Measurements from ENCODE around the gene HMX1. TPM values are rescaled to one million over a fixed set of nuclear protein-coding genes. Genes with fewer than 3 reads are reported as not detected.

The HMX1 gene
- total and polyA plus RNA-seq, 10 of the 15 experiments (the other 5 are each of a cell fraction or from before 2014, with no cell fraction given) = not detected

DNA sequence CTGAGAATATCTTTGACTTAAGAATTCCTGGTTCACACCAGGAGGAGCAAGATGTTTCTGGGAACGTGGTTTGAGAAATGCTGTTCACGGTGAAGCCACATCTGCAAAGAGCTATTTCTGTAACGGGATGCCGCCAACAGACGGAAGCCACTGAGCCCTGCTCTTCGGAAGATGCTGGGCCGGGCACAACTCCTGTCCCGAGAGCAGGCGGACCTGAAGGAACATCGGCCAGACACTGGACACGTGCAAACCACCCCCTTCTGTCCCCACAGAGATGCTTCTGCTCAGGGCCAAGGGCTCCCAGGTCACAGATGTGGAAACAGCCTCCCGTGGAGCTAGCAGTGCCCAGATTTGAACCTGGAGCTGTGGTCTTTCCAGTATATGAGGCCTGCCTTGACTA lies 24.3 kb downstream of the HMX1 start (continued):
- TF ChIP-seq ZBTB11 (CRISPR knock-in tag; IDR thresholded peaks at IDR 0.05) (no peak), GABPA (IDR thresholded peaks at IDR 0.05; ENCODE audit: low read depth) (no peak), CBFB (IDR thresholded peaks at IDR 0.05; ENCODE audit: low read depth) (no peak), NR2F1 (conservative IDR thresholded peaks at IDR 0.05) (no peak), KDM1A (IDR thresholded peaks at IDR 0.05; ENCODE audit: borderline replicate concordance) (no peak)

DNA sequence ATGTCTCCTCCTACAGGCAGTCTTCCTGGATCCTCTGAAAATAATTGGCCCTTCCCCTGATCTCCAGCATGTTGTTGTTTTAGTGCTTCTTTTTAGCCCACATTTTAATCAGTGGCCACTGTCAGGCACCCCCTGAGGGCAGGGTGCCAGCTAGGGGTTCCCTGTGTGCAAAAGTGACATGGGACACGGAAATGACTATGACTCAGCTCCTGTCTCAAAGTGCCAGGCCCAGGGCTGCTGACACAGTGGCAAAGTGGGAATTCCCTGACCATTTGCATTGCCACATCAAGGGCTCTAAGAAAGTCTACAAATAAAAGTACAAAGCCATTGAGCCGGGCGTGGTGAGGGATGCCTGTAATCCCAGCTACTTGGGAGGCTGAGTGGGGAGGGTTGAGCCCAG lies 24.8 kb downstream of the HMX1 start:
- Histone ChIP-seq H3K9ac (ENCODE audit: control insufficient read depth, insufficient read depth, low read length) (no peak overlapping the region), H3K27me3 (replicated peaks in 1 of 2; ENCODE audit: control insufficient read depth in 2 of 2, insufficient read depth in 2 of 2, low read length in 1 of 2) (no peaks in the 10 kb centered on the region), H3K4me2 (ENCODE audit: control insufficient read depth, insufficient read depth) (no peak overlapping the region), H3K79me2 (ENCODE audit: control insufficient read depth, insufficient read depth, low read length) (no peaks in the 10 kb centered on the region), H4K20me1 (ENCODE audit: control insufficient read depth, insufficient read depth) (no peaks in the 10 kb centered on the region), H3K4me3 (no peak overlapping the region), H3K9me3 (replicated peaks; ENCODE audit: control insufficient read depth, insufficient read depth, low read length) (no peaks in the 10 kb centered on the region; the same call in 2 of the 3 replicates), H3K36me3 (ENCODE audit: control insufficient read depth in 2 of 2, insufficient read depth in 2 of 2, low read length in 1 of 2) (no peaks in the 10 kb centered on the region), H3K4me1 (ENCODE audit: control insufficient read depth, insufficient read depth, low read length) (no peaks in the 10 kb centered on the region), H3K27ac (ENCODE audit: control insufficient read depth, insufficient read depth) (no peak overlapping the region), H2AFZ (ENCODE audit: control insufficient read depth, low read depth, low read length) (no peak overlapping the region)
- ChIA-PET CTCF (no interaction called here), POLR2A (no interaction called here), SMC1A (ENCODE audit: uncharacterized antibody, unreplicated experiment) (no interaction called here), RAD21 (ENCODE audit: unreplicated experiment) (no interaction called here)
- no peak for DNase-seq (ENCODE audit: low read depth, low spot score)
- no peak for ATAC-seq
- BruUV-seq (replicated peaks) = no TSS peak
- in situ Hi-C loops (cut with MboI) = no loop called here
- intact Hi-C loops (cut with micrococcal nuclease; ENCODE audit: unreplicated experiment) = no loop called here
- WGBS (ENCODE audit: insufficient coverage, insufficient replicate concordance, low lambda C conversion rate, missing lambda C conversion rate) = 0% methylated on average over 3 of the region's 3 CpGs
- FAIRE-seq = no peak
- TF ChIP-seq ZNF622 (IDR thresholded peaks at IDR 0.05) = no peak
- no peak for TF ChIP-seq STAT1 (conservative IDR thresholded peaks at IDR 0.05)
- no peak for TF ChIP-seq KDM1A (IDR thresholded peaks at IDR 0.05; ENCODE audit: borderline replicate concordance)
- TF ChIP-seq JUND (IDR thresholded peaks at IDR 0.05; ENCODE audit: low read depth, low read length) = no peak
- no peak for TF ChIP-seq YBX1 (IDR thresholded peaks at IDR 0.05)
- TF ChIP-seq RELA (IDR thresholded peaks at IDR 0.05; ENCODE audit: borderline replicate concordance, partially characterized antibody) = no peak
- TF ChIP-seq POLR2AphosphoS2 (IDR thresholded peaks at IDR 0.05; ENCODE audit: low read depth, low read length) = no peak
- no peak for TF ChIP-seq TCF7 (IDR thresholded peaks at IDR 0.05; ENCODE audit: borderline replicate concordance)
- TF ChIP-seq ZNF687 (IDR thresholded peaks at IDR 0.05) = no peak
- no peak for TF ChIP-seq PBX3 (IDR thresholded peaks at IDR 0.05; ENCODE audit: insufficient replicate concordance, low read depth, low read length)
- no peak for TF ChIP-seq BRCA1 (IDR thresholded peaks at IDR 0.05; ENCODE audit: low read depth, low read length)
- no peak for TF ChIP-seq TARDBP (IDR thresholded peaks at IDR 0.05; ENCODE audit: borderline replicate concordance)
- TF ChIP-seq LARP7 (IDR thresholded peaks at IDR 0.05) = no peak
- no peak for TF ChIP-seq NR2F1 (conservative IDR thresholded peaks at IDR 0.05)
- no peak for TF ChIP-seq ESRRA (IDR thresholded peaks at IDR 0.05; ENCODE audit: low read length)
